Dermis microvascular lymphatic vessel endothelial cell (primary cell): ENCODE data around the gene LZTS3. TPM values are rescaled to one million over a fixed set of nuclear protein-coding genes. Genes with fewer than 3 reads are reported as not detected.

Source experiments
- total RNA-seq: library from RNA; depleted of rRNA; stranded (reverse); fragments of >200 nt; gene quantifications from 2 replicates; pipeline ENCODE4 v1.2.1, GENCODE V29; 2014

LZTS3 gene
- total RNA-seq, 1 donor from 2014 or later, result 3.5 TPM

Other genes with a start within 250 kb of the LZTS3 start
- gene GNRH2, start 129.9 kb downstream of the LZTS3 start, total RNA-seq, result not detected in 2 replicates
- 29.6 and 32.7 TPM in 2 replicates for gene MRPS26, start 127.5 kb downstream of the LZTS3 start, total RNA-seq
- not detected in 2 replicates for gene OXT, start 101.9 kb downstream of the LZTS3 start, total RNA-seq
- not detected in 2 replicates for gene AVP, start 88.8 kb downstream of the LZTS3 start, total RNA-seq
- 16.0 and 17.7 TPM in 2 replicates for gene FASTKD5, start 13.7 kb downstream of the LZTS3 start, total RNA-seq
- gene UBOX5, start 13.7 kb downstream of the LZTS3 start, total RNA-seq, result 1.8 and 3.2 TPM in 2 replicates
- 21.7 and 30.8 TPM in 2 replicates for gene DDRGK1, start 31.1 kb upstream of the LZTS3 start, total RNA-seq
- gene ITPA, start 35.9 kb upstream of the LZTS3 start, total RNA-seq, result 42.4 and 43.0 TPM in 2 replicates
- 6.9 and 26.0 TPM in 2 replicates for gene SLC4A11, start 65.6 kb upstream of the LZTS3 start, total RNA-seq
- gene DNAAF9, start 234.1 kb upstream of the LZTS3 start, total RNA-seq, result 10.5 and 13.9 TPM in 2 replicates